Fibroblast of pulmonary artery (primary cell): ENCODE results near the gene ACCSL.

Experiments
- DNase-seq: peaks from one replicate; pipeline ENCODE4 v3.0.0-alpha.2; 2010; ENCODE audit warnings: low read depth
- H3K4me3 ChIP-seq: replicated peaks from 2 replicates; pipeline ENCODE4 v1.5.1; 2011; ENCODE audit warnings: low read depth, mild to moderate bottlenecking, control low read depth, low read length, moderate library complexity
- TF ChIP-seq, protein P1 (sequence below): IDR thresholded peaks from 2 replicates; pipeline ENCODE4 v1.5.1; 2011; ENCODE audit warnings: mild to moderate bottlenecking, control low read depth, low read length, inconsistent platforms; ENCODE audit errors: missing control alignments

ACCSL gene

GRCh38 chr11:44010789-44011251 lies 37.0 kb upstream of the ACCSL start:
- no peak for DNase-seq
- TF ChIP-seq, protein P1, sequence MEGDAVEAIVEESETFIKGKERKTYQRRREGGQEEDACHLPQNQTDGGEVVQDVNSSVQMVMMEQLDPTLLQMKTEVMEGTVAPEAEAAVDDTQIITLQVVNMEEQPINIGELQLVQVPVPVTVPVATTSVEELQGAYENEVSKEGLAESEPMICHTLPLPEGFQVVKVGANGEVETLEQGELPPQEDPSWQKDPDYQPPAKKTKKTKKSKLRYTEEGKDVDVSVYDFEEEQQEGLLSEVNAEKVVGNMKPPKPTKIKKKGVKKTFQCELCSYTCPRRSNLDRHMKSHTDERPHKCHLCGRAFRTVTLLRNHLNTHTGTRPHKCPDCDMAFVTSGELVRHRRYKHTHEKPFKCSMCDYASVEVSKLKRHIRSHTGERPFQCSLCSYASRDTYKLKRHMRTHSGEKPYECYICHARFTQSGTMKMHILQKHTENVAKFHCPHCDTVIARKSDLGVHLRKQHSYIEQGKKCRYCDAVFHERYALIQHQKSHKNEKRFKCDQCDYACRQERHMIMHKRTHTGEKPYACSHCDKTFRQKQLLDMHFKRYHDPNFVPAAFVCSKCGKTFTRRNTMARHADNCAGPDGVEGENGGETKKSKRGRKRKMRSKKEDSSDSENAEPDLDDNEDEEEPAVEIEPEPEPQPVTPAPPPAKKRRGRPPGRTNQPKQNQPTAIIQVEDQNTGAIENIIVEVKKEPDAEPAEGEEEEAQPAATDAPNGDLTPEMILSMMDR, result no peak

GRCh38 chr11:44011797-44012196 lies 36.0 kb upstream of the ACCSL start:
- H3K4me3 ChIP-seq, result no peak overlapping the region
- TF ChIP-seq, protein P1, result no peak
- peak; percentile 34 for DNase-seq

More at GRCh38 chr11:44010789-44011251, 37.0 kb upstream of the ACCSL start:
- H3K4me3 ChIP-seq, result no peak overlapping the region

GRCh38 chr11:44014968-44015623 lies 32.7 kb upstream of the ACCSL start:
- DNase-seq, result peak; percentile 21
- TF ChIP-seq, protein P1, result no peak
- H3K4me3 ChIP-seq, result no peak overlapping the region

DNA sequence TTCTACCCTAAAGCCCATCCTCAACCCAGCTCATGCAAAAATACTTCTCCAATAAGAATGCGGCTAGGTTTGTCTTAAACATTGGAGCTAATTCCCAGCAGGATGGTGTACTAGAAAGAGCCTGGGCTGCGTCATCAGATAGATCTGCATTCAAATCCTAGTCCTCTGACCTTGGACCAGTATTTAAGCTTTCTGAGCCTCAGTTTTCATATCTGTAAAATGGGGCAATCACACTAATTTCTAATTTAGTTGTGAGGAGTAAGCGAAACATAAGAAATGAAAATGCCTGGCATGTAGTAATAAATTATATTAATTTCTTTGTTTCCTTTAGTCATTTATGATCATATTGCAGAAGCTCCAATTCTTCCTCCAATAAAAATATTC lies 32.2 kb upstream of the ACCSL start:
- TF ChIP-seq, protein P1, result no peak
- no peak overlapping the region for H3K4me3 ChIP-seq
- DNase-seq, result no peak

DNA sequence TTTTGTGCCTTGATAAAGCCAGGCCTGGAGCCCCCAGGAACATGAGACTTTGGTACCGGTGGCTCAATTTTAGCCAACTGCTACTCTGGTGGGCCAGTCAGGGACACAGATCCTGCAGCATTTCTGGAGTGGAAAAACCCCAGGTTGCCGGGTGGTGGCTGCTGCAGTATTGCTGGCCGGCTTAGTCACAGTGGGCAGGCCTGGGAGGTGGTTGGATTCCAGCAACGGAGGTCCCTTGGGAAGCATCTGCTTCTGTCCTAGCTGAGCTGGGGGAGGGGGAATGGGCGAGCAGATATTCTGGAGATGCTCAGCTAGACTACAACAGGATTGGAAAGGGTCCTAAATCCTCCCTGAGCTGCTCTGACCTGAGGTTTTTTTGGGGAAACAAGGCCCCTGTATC lies 31.6 kb upstream of the ACCSL start:
- no peak overlapping the region for H3K4me3 ChIP-seq
- peak; percentile 78 for DNase-seq
- TF ChIP-seq, protein P1, result no peak

GRCh38 chr11:44016546-44017442 lies 31.0 kb upstream of the ACCSL start:
- H3K4me3 ChIP-seq, result no peak overlapping the region
- TF ChIP-seq, protein P1, result no peak
- DNase-seq, result no peak
